GM18498 (cell line): ENCODE measurements around the gene KCNE1.

ENCODE experiments used
- ATAC-seq: cut with Tn5 transposase; IDR thresholded peaks from one replicate; pipeline ENCODE4 v1.9.1; 2021; ENCODE audit warnings: mild to moderate bottlenecking, moderate library complexity; ENCODE audit not compliant: unreplicated experiment

The KCNE1 gene

GRCh38 chr21:34536311-34536710 is 24.3 kb upstream of the KCNE1 start:
- ATAC-seq = no peak

GRCh38 chr21:34535886-34536285 is 23.9 kb upstream of the KCNE1 start:
- ATAC-seq = no peak

DNA sequence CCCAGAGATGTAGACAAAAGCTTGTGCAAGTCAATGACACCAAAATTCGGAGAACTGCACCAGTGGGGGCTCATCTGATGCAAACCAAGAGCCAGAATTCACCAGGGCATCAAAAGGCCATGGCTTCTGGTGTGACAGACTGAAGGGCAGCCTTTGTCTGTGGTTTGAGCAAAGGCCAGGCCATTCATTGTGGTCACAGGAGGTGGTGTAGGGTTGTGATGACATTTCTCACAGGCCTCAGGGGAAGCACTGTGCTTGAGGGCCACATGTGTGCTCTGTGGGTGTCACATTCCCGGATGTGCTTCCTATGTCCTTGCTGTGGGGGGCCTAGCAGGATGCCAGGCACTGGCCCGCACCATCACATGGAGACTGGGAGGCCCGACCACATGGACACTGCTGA is 22.5 kb upstream of the KCNE1 start:
- no peak for ATAC-seq

GRCh38 chr21:34533938-34534337 is 21.9 kb upstream of the KCNE1 start:
- ATAC-seq = no peak

DNA sequence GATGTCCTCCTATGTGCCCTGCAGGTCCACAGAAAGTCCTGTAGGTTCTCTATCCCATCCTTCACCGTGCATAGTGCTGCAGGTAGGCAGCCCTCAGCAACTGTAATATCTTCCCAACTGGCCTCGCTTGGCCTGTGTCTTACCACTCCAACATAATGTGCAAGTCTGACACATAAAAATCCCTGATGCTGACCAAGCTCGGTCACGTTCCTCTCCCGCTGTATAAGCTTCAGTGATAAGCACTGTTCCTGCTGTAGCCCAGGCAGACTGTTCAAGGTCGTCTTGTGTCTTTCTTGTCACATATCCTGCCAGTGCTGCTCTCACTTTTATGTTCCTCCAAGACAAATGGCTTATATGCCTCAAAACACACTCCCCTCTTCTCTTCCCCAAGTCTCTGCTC is 19.4 kb upstream of the KCNE1 start:
- no peak for ATAC-seq

GRCh38 chr21:34530261-34530660 is 18.3 kb upstream of the KCNE1 start:
- ATAC-seq = no peak

- no peak for ATAC-seq
Measured at GRCh38 chr21:34528131-34528561, 16.1 kb upstream of the KCNE1 start.

GRCh38 chr21:34526618-34527290 is 14.7 kb upstream of the KCNE1 start:
- no peak for ATAC-seq

DNA sequence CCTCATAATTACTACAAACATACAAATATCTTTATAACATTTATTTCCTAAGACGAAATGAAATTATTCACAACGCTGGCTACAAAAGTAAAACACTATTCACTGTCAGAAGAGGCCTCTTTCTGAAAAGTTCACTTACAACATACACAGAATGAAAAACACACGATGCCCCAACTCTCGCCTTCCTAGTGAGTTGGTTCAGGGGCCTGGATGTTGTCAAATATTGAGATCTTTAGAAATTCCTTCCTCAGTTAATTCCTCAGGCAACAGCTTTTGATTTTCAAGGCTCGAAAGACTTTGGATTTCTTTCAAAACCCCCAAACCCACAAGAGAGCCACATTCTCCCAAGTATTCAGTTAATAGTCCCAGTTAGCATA is 14.2 kb upstream of the KCNE1 start:
- ATAC-seq = no peak

- ATAC-seq = no peak
Measured at GRCh38 chr21:34524646-34525601, 12.9 kb upstream of the KCNE1 start.

- ATAC-seq = no peak
Measured at GRCh38 chr21:34523019-34523555, 11.1 kb upstream of the KCNE1 start.

DNA sequence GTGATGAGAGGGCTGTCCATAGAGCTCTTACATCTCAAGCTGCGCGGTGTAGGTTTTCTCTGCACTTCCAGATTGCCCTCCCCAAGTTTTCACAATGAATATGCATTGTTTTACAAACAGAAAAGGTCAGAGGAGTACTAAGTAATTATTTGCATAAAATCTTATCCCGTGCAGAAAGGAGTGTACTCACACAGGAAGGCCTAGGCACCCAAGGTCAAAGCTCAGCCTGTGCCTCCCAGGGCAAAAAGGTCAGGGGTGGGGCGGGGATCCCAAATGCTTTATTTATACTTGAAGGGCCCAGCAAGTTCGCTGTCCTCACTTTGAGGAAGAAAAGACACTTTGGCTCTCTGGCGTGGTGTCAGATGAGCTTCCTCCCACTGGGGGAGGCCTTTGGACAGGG is 10.3 kb upstream of the KCNE1 start:
- ATAC-seq = no peak

DNA sequence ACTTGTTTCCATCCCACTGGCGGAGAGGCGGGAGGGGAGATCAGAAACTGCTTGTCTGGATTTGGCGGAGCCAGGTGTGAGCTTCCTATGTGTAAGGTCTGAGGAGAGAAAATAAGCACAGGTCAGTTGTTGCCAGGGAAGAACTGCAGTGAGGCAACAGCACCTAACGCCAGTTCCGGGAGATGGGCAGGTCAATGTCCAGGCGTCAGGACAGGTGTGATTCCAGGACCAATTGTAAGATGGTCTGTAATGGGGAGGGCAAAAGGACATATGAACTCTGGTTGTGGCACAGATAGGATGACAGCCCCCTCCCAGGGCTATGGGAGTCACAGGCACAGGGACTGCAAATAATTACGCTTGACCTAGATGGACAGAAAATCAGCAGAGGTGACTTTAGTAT is 9.6 kb upstream of the KCNE1 start:
- no peak for ATAC-seq

DNA sequence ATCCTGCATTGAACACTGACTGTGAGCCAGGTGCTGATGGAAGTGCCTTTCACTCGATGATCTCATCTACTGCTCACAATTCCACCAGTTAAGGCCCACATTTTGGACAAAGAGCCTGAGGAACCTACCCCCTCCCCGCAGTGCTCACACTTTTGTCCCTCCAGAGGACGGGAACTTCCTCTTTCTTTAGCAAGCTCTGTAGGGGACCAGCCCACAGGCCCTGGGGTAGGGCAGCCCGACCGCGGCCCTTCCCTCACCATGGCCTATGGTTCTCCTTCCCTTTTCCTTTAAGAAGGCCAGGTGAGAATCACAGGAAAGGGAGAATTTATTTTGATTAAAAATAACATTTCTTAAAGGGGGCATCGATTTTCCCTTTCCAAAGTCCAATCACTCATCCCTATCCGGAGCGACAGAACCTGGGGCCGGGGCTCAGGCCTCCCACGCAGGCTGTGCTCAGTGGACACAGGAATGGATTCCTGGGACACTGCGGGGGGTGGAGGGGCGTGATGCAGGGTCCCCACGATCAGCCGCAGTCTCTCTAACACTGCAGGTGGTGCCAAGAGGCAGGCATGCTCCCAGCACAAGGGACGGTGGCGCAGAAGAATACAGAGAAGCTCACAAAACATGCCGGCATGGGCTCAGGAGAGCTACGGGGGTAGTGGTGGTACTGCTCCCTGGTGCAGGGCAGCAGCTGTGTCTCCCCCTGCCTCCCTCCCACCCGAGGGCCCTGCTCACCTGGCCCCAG is 8.9 kb upstream of the KCNE1 start:
- ATAC-seq = no peak

DNA sequence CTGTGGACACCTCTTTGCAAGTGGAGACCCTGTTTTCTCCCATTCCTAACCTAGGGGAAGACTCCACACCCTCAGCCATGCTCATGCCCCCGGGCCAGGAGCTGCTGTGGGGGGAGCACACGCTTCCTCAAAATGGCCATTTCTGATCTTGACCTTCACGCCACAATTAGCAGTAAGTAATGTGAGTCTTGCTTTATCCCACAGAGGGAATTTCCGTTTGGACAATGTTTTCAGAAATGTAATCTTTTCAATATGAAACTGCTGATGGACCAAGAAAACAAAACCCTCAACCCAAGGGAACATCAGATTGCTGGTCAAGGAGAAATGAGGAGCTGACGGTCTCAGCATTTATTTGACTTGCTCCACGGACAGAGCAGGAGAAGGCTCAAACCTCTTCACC is 8.3 kb upstream of the KCNE1 start:
- ATAC-seq = no peak

GRCh38 chr21:34519694-34520093 is 7.7 kb upstream of the KCNE1 start:
- ATAC-seq = no peak

GRCh38 chr21:34519016-34519415 is 7.0 kb upstream of the KCNE1 start:
- ATAC-seq = no peak

GRCh38 chr21:34518301-34518700 is 6.3 kb upstream of the KCNE1 start:
- no peak for ATAC-seq

DNA sequence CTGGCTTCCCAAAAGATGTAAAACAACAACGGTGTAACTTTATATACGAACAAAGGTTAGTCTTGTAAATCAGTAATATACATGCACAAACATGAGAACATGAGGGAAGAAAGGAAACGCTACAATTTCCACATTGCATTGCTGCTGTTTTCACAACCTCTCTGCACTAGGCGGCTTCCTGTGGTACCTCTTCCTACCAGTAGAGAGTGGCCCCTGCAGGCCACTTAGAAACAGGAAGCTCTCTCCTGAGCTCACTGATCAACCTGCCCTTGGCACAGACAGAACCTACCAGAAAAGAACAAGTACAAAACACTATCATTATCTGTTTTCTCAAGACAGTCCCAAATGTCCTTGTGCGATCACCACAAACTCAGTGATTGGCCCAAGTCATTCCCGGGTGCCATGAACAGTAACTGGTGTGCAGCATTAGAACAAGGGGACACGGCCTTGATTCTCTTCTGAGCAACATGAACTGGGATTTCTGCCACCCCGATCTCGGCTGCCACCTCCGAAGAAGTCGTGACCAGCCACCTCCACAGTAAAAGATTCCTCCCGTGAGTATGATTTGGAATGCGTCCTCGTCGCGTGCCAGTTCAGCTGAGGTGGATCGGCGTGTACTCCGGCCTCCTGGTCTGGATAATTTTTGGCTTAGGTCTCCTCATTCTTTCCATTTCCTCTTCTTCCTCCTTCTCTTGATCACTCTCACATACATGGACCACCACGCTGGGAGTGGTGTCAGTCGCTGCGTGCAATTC is 5.7 kb upstream of the KCNE1 start:
- ATAC-seq = peak; percentile 59

DNA sequence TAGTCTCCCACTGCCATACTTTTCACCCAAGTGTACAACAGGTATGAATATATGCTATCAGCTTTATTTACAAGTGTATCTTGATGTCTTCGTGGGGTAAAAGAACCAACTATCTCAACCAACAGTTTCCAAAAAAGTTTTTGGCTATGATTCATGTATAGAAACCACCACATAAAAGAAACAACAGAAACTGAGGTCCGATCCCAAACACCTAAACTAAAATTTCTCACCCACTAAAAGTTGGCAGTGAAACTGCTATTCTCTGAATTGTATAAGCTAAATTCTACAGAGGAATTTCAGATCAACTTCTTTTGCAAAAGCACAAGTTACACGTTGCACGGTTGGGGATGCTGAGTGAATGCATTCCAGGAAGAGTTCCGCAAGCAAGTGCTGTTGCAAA is 5.0 kb upstream of the KCNE1 start:
- no peak for ATAC-seq
